Liver (tissue), 9 donors: ENCODE results near the gene DHRS1. TPM values are rescaled to one million over a fixed set of nuclear protein-coding genes. Genes with fewer than 3 reads are reported as not detected.

Experiments used
- DNase-seq: peaks from one replicate; pipeline ENCODE4 v3.0.0-alpha.2; 2017; ENCODE audit warnings: low spot score
- H3K27ac ChIP-seq, 2 donors: one replicate each; pipeline ENCODE4 v1.7.0; 2013; ENCODE audit warnings: inconsistent platforms in 2 of 2, low read length in 2 of 2, control low read depth in 1 of 2, low read depth in 1 of 2, mild to moderate bottlenecking in 1 of 2
- H3K27me3 ChIP-seq, 4 donors: one replicate each; pipeline versions ENCODE4 v1.6.1 to v1.7.0; 2013; ENCODE audit warnings: low read length in 3 of 4, inconsistent platforms in 1 of 4, mild to moderate bottlenecking in 1 of 4, moderate library complexity in 1 of 4; ENCODE audit not compliant: control insufficient read depth in 4 of 4, insufficient read depth in 4 of 4
- H3K36me3 ChIP-seq, 4 donors: one replicate each; pipeline versions ENCODE4 v1.6.1 to v1.7.0; 2013; ENCODE audit warnings: low read length in 3 of 4, mild to moderate bottlenecking in 3 of 4, low read depth in 1 of 4, moderate library complexity in 1 of 4; ENCODE audit not compliant: control insufficient read depth in 4 of 4, insufficient read depth in 3 of 4
- H3K4me1 ChIP-seq, 4 donors: one replicate each; pipeline versions ENCODE4 v1.6.1 to v1.7.0; 2013; ENCODE audit warnings: low read length in 3 of 4, mild to moderate bottlenecking in 3 of 4, moderate library complexity in 1 of 4; ENCODE audit not compliant: control insufficient read depth in 4 of 4, insufficient read depth in 4 of 4
- H3K4me3 ChIP-seq, 3 donors: one replicate each; pipeline versions ENCODE4 v1.6.1 to v1.7.0; 2013; ENCODE audit warnings: low read length in 3 of 3, control low read depth in 1 of 3, low read depth in 1 of 3, mild to moderate bottlenecking in 1 of 3
- H3K9ac ChIP-seq, 2 donors: one replicate each; pipeline ENCODE4 v1.7.0; 2013; ENCODE audit warnings: low read length in 2 of 2, mild to moderate bottlenecking in 2 of 2, moderate library complexity in 2 of 2, control low read depth in 1 of 2, low read depth in 1 of 2
- H3K9me3 ChIP-seq, 4 donors: one replicate each; pipeline versions ENCODE4 v1.6.1 to v1.7.0; 2013; ENCODE audit warnings: low read length in 3 of 4; ENCODE audit not compliant: control insufficient read depth in 4 of 4
- GABPA ChIP-seq, 2 donors: IDR thresholded peaks in 1 of 2; conservative IDR thresholded peaks in 1 of 2; 2 replicates each; pipeline ENCODE4 v1.6.1; 2016; ENCODE audit warnings: antibody characterized with exemption in 2 of 2, mild to moderate bottlenecking in 1 of 2, moderate library complexity in 1 of 2
- HNF4A ChIP-seq, 2 donors: conservative IDR thresholded peaks; 2 replicates each; pipeline ENCODE4 v1.6.1; 2016; ENCODE audit warnings: antibody characterized with exemption in 2 of 2, mild to moderate bottlenecking in 2 of 2
- HNF4G ChIP-seq: IDR thresholded peaks from 2 replicates; pipeline ENCODE4 v1.6.1; 2016; ENCODE audit warnings: antibody characterized with exemption
- JUND ChIP-seq, 2 donors: IDR thresholded peaks; 2 replicates each; pipeline ENCODE4 v1.6.1; 2016; ENCODE audit warnings: antibody characterized with exemption in 2 of 2
- NR2F2 ChIP-seq: IDR thresholded peaks from 2 replicates; pipeline ENCODE4 v1.6.1; 2016; ENCODE audit warnings: antibody characterized with exemption
- RAD21 ChIP-seq, 2 donors: IDR thresholded peaks; 2 replicates each; pipeline ENCODE4 v1.6.1; 2016; ENCODE audit warnings: antibody characterized with exemption in 2 of 2, mild to moderate bottlenecking in 2 of 2
- TAF1 ChIP-seq: conservative IDR thresholded peaks from 2 replicates; pipeline ENCODE4 v1.6.1; 2016; ENCODE audit warnings: antibody characterized with exemption, mild to moderate bottlenecking
- YY1 ChIP-seq: IDR thresholded peaks from 2 replicates; pipeline ENCODE4 v1.6.1; 2016; ENCODE audit warnings: antibody characterized with exemption, mild to moderate bottlenecking
- WGBS: extraction: QIAGEN DNeasy Blood & Tissue Kit; methylation state at CpG from one replicate; pipeline ENCODE4 v1.1.7; 2013; 5-methylcytosine and 5-hydroxymethylcytosine counted together
- polyA plus RNA-seq, 2 donors: library from polyadenylated mRNA; stranded (reverse) in 1 of 2; unstranded in 1 of 2; fragments of 200-250 nt in 1 of 2; fragments of >200 nt in 1 of 2; fragmentation: Nextera tagmentation in 1 of 2; extraction: Ambion mirVana in 1 of 2; gene quantifications; one replicate each; pipeline versions ENCODE4 v1.2.1 to v1.2.3, GENCODE V29; 2013 to 2015
- total RNA-seq, 2 donors: library from RNA; depleted of rRNA; stranded (reverse); fragments of >200 nt; gene quantifications; one replicate each; pipeline ENCODE4 v1.2.3, GENCODE V29; 2014
- TF ChIP-seq, protein P1 (sequence below): fragments of 150-350 bp; IDR thresholded peaks from 2 replicates; pipeline ENCODE4 v1.5.1; 2017; ENCODE audit warnings: improper control_type of control experiment, low read depth, low read length; ENCODE audit not compliant: missing input control
- TF ChIP-seq, protein P2 (sequence below): IDR thresholded peaks from 2 replicates; pipeline ENCODE4 v1.6.1; 2016; ENCODE audit warnings: antibody characterized with exemption
- TF ChIP-seq, protein P3 (sequence below): IDR thresholded peaks from 2 replicates; pipeline ENCODE4 v1.6.1; 2016; ENCODE audit warnings: antibody characterized with exemption, mild to moderate bottlenecking
- TF ChIP-seq, protein P4 (sequence below): IDR thresholded peaks from 2 replicates; pipeline ENCODE4 v1.6.1; 2016; ENCODE audit warnings: antibody characterized with exemption
- donor health status: healthy.
- donor health status: healthy.
- donor health status: healthy.
- donor health status: healthy.
- donor health status: healthy.

Gene DHRS1
- total and polyA plus RNA-seq, 4 donors: 30.3 to 84.9 (median 50.2) TPM

DNA sequence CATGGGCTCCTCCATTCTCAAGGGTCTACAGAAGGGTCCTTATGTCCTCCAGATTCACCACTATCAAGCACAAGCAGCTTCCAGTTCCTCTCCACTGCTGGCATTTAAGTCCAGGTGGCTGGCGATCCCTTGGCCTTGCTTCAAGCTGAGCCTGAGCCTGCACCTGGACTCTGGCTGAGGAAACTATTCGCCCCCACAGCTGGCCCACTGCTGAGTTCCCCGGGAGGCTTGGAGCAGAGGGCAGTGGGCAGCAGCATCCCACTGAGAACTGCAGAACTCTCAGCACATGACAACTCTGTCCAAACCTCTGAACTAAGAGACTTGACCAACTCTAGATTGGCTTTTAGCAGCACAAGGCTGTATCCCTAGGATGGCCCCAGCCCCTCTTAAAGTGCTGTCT lies 16.8 kb downstream of the DHRS1 start (continued):
- TF ChIP-seq, protein P1, sequence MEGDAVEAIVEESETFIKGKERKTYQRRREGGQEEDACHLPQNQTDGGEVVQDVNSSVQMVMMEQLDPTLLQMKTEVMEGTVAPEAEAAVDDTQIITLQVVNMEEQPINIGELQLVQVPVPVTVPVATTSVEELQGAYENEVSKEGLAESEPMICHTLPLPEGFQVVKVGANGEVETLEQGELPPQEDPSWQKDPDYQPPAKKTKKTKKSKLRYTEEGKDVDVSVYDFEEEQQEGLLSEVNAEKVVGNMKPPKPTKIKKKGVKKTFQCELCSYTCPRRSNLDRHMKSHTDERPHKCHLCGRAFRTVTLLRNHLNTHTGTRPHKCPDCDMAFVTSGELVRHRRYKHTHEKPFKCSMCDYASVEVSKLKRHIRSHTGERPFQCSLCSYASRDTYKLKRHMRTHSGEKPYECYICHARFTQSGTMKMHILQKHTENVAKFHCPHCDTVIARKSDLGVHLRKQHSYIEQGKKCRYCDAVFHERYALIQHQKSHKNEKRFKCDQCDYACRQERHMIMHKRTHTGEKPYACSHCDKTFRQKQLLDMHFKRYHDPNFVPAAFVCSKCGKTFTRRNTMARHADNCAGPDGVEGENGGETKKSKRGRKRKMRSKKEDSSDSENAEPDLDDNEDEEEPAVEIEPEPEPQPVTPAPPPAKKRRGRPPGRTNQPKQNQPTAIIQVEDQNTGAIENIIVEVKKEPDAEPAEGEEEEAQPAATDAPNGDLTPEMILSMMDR: no peak

DNA sequence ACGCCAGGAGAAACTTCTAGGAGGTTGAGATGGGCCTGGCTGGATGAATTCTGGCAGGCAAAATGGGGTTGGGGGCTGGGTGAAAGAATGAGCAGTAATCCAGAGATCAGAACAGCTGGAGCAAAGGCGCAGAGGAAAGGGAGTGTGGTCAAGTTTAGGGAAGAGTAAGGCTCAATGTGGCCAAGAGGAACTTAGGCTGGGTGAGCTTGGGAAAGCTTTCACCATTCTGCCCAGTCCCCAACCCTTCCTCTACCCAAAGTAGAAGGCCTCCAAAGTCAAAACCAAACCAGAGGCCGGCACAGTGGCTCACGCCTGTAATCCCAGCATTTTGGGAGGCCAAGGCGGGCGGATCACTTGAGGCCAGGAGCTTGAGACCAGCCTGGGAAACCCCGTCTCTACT lies 17.9 kb downstream of the DHRS1 start:
- no peaks in the 10 kb centered on the region for H3K36me3 ChIP-seq
- H3K9ac ChIP-seq: no peak overlapping the region
- DNase-seq: no peak
- 95% methylated on average over 7 of the region's 7 CpGs for WGBS
- no peak overlapping the region for H3K27ac ChIP-seq
- TF ChIP-seq, protein P2, sequence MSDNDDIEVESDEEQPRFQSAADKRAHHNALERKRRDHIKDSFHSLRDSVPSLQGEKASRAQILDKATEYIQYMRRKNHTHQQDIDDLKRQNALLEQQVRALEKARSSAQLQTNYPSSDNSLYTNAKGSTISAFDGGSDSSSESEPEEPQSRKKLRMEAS: no peak
- TF ChIP-seq, protein P3, sequence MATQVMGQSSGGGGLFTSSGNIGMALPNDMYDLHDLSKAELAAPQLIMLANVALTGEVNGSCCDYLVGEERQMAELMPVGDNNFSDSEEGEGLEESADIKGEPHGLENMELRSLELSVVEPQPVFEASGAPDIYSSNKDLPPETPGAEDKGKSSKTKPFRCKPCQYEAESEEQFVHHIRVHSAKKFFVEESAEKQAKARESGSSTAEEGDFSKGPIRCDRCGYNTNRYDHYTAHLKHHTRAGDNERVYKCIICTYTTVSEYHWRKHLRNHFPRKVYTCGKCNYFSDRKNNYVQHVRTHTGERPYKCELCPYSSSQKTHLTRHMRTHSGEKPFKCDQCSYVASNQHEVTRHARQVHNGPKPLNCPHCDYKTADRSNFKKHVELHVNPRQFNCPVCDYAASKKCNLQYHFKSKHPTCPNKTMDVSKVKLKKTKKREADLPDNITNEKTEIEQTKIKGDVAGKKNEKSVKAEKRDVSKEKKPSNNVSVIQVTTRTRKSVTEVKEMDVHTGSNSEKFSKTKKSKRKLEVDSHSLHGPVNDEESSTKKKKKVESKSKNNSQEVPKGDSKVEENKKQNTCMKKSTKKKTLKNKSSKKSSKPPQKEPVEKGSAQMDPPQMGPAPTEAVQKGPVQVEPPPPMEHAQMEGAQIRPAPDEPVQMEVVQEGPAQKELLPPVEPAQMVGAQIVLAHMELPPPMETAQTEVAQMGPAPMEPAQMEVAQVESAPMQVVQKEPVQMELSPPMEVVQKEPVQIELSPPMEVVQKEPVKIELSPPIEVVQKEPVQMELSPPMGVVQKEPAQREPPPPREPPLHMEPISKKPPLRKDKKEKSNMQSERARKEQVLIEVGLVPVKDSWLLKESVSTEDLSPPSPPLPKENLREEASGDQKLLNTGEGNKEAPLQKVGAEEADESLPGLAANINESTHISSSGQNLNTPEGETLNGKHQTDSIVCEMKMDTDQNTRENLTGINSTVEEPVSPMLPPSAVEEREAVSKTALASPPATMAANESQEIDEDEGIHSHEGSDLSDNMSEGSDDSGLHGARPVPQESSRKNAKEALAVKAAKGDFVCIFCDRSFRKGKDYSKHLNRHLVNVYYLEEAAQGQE: no peak
- TF ChIP-seq GABPA (IDR thresholded peaks at IDR 0.05 in 1 of 2, conservative IDR thresholded peaks at IDR 0.05 in 1 of 2) (no peak), RAD21 (IDR thresholded peaks at IDR 0.05) (no peak), NR2F2 (no peak), YY1 (no peak), HNF4A (conservative IDR thresholded peaks at IDR 0.05) (no peak), TAF1 (no peak)
- TF ChIP-seq, protein P1: no peak
- H3K9me3 ChIP-seq: no peaks in the 10 kb centered on the region
- no peaks in the 10 kb centered on the region for H3K27me3 ChIP-seq
- no peak overlapping the region for H3K4me3 ChIP-seq
- H3K4me1 ChIP-seq: peaks cover 0 to 9% (median 7%) of the 10 kb centered on the region in 4 donors

DNA sequence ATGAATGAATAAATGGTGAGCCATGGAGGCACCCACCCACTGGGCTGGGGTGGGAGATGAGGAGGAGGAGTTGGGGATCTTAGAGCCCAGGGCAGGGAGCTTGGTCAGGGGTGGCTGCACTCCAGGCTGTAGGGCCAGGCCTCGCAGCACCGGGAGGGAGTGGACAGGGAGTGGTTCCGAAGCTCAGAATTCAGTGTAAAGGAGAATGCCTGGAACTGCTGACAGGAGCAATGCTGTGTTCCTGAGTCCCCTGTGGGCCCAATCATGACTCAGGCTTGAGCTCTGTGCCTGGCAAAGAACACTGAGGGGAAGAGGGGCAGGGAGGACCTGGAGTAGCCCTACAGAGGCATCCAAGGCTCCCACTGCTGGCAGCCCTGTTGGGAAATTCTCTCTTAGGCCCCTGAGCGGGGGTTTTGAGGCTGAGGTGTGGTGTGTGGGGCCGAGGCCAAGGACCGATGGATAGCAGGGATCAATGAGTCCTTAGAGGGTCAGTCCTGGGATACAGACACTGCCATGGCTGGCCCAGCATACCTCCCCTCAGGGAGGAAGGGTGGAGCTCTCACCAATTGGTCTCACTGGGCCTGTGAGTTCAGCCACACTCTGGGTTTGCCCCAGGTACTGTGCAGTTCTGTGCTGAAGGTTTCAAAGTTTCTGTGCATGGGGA lies 18.7 kb downstream of the DHRS1 start:
- no peak overlapping the region for H3K9ac ChIP-seq
- no peaks in the 10 kb centered on the region for H3K36me3 ChIP-seq
- no peaks in the 10 kb centered on the region for H3K27me3 ChIP-seq
- H3K4me1 ChIP-seq: peaks cover 0 to 9% (median 7%) of the 10 kb centered on the region in 4 donors
- 94% methylated on average over 6 of the region's 6 CpGs for WGBS
- no peaks in the 10 kb centered on the region for H3K9me3 ChIP-seq
- no peak for DNase-seq
- H3K27ac ChIP-seq: no peak overlapping the region
- H3K4me3 ChIP-seq: no peak overlapping the region
- TF ChIP-seq, protein P2: no peak
- TF ChIP-seq, protein P4, sequence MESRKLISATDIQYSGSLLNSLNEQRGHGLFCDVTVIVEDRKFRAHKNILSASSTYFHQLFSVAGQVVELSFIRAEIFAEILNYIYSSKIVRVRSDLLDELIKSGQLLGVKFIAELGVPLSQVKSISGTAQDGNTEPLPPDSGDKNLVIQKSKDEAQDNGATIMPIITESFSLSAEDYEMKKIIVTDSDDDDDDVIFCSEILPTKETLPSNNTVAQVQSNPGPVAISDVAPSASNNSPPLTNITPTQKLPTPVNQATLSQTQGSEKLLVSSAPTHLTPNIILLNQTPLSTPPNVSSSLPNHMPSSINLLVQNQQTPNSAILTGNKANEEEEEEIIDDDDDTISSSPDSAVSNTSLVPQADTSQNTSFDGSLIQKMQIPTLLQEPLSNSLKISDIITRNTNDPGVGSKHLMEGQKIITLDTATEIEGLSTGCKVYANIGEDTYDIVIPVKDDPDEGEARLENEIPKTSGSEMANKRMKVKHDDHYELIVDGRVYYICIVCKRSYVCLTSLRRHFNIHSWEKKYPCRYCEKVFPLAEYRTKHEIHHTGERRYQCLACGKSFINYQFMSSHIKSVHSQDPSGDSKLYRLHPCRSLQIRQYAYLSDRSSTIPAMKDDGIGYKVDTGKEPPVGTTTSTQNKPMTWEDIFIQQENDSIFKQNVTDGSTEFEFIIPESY: no peak
- no peak for TF ChIP-seq JUND (IDR thresholded peaks at IDR 0.05)
- TF ChIP-seq RAD21 (IDR thresholded peaks at IDR 0.05): no peak
- no peak for TF ChIP-seq HNF4G
- TF ChIP-seq, protein P3: no peak
